ENCODE measurements around the gene TMEM161A.
"Not testable (repeated sequence)": the region's sequence is repeated elsewhere in the genome, so short reads cannot be mapped to it uniquely, and the experiment has no call there.

TMEM161A gene

GRCh38 chr19:19121371-19121770, 16.9 kb downstream of the TMEM161A start:
- DNase-seq (ENCODE audit: low spot score) = no peak

- no peak for DNase-seq (ENCODE audit: low spot score)
Measured at GRCh38 chr19:19120308-19121231, 17.7 kb downstream of the TMEM161A start.

- DNase-seq (ENCODE audit: low spot score) = no peak
Measured at GRCh38 chr19:19119325-19120237, 18.7 kb downstream of the TMEM161A start.

- peak; percentile 37 for DNase-seq (ENCODE audit: low spot score)
Measured at GRCh38 chr19:19115954-19116353, 22.3 kb downstream of the TMEM161A start.

- no peak for DNase-seq (ENCODE audit: low spot score)
Measured at GRCh38 chr19:19113040-19113626, 25.1 kb downstream of the TMEM161A start.

- DNase-seq (ENCODE audit: low spot score) = no peak
Measured at GRCh38 chr19:19111967-19112580, 26.2 kb downstream of the TMEM161A start.

- no peak for DNase-seq (ENCODE audit: low spot score)
Measured at GRCh38 chr19:19111136-19111835, 27.0 kb downstream of the TMEM161A start.

- DNase-seq (ENCODE audit: low spot score) = no peak
Measured at GRCh38 chr19:19110410-19111135, 27.7 kb downstream of the TMEM161A start.

GRCh38 chr19:19109601-19110000, 28.7 kb downstream of the TMEM161A start:
- no peak for DNase-seq (ENCODE audit: low spot score)

GRCh38 chr19:19107654-19108053, 30.6 kb downstream of the TMEM161A start:
- no peak for DNase-seq (ENCODE audit: low spot score)

- not testable (repeated sequence) for DNase-seq (ENCODE audit: low spot score)
Measured at GRCh38 chr19:19106938-19107337, 31.3 kb downstream of the TMEM161A start.

GRCh38 chr19:19106056-19106551, 32.2 kb downstream of the TMEM161A start:
- DNase-seq (ENCODE audit: low spot score) = no peak

- DNase-seq (ENCODE audit: low spot score) = no peak
Measured at GRCh38 chr19:19105365-19106055, 32.8 kb downstream of the TMEM161A start.

- DNase-seq (ENCODE audit: low spot score) = no peak
Measured at GRCh38 chr19:19103167-19103566, 35.1 kb downstream of the TMEM161A start.

- not testable (repeated sequence) for DNase-seq (ENCODE audit: low spot score)
Measured at GRCh38 chr19:19102566-19102965, 35.7 kb downstream of the TMEM161A start.

GRCh38 chr19:19101540-19101939, 36.7 kb downstream of the TMEM161A start:
- no peak for DNase-seq (ENCODE audit: low spot score)

GRCh38 chr19:19098703-19099632, 39.3 kb downstream of the TMEM161A start:
- no peak for DNase-seq (ENCODE audit: low spot score)

GRCh38 chr19:19098084-19098702, 40.1 kb downstream of the TMEM161A start:
- no peak for DNase-seq (ENCODE audit: low spot score)
